CD4-positive, alpha-beta T cell treated with Interleukin-17A for 1 hour (primary cell): ENCODE measurements around the gene TK2.

ENCODE experiments used
- DNase-seq: peaks from one replicate; pipeline ENCODE4 v3.0.0-alpha.2; 2020

TK2 gene

GRCh38 chr16:66462912-66463311 is 87.0 kb downstream of the TK2 start:
- no peak for DNase-seq

GRCh38 chr16:66460703-66461102 is 89.2 kb downstream of the TK2 start:
- DNase-seq: no peak

GRCh38 chr16:66459878-66460277 is 90.0 kb downstream of the TK2 start:
- no peak for DNase-seq

- DNase-seq: no peak
Observed at GRCh38 chr16:66458853-66459252, 91.1 kb downstream of the TK2 start.

DNA sequence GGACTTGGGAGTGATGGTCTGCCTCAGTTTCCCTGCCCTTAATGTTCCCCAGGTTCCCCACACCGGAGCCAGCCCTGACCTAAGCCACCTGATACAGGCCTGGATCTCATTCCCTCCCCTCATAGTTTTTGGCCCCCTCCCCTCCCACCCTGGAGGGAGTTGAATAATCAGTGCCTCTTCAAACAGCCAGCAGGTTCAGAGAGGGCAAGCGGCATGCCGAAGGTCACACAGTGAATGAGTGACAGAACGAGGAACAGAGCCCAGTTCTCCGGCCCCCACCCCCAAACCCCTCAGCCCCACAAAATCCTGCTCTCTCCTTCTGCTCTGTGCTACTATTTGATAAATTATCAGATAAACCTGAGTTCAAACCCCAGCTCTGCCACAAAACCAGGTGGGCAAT is 91.6 kb downstream of the TK2 start:
- DNase-seq: no peak
